GM12892 (cell line): ENCODE data around the gene TMEM131.
A peak's percentile ranks its signal among the peaks of the same experiment; 100 is the strongest.
"Not testable (repeated sequence)": the region's sequence is repeated elsewhere in the genome, so short reads cannot be mapped to it uniquely, and the experiment has no call there.

Source experiments
- DNase-seq: peaks from one replicate; pipeline ENCODE4 v3.0.0; 2011; ENCODE audit not compliant: insufficient read length
- FAIRE-seq: peaks from 2 replicates; lab custom pipeline; 2011; peaks lifted over from hg19 to GRCh38; lab: Jason Lieb, UNC
- POLR2A ChIP-seq: IDR thresholded peaks from 2 replicates; pipeline ENCODE4 v1.6.1; 2011; ENCODE audit warnings: low read depth, low read length, control low read depth
- POLR2AphosphoS5 ChIP-seq: IDR thresholded peaks from 2 replicates; pipeline ENCODE4 v1.6.1; 2011; ENCODE audit warnings: low read depth, low read length, control low read depth
- TAF1 ChIP-seq: IDR thresholded peaks from 2 replicates; pipeline ENCODE4 v1.6.1; 2011; ENCODE audit warnings: low read depth, mild to moderate bottlenecking, control low read depth, low read length, borderline replicate concordance

TMEM131 gene

DNA sequence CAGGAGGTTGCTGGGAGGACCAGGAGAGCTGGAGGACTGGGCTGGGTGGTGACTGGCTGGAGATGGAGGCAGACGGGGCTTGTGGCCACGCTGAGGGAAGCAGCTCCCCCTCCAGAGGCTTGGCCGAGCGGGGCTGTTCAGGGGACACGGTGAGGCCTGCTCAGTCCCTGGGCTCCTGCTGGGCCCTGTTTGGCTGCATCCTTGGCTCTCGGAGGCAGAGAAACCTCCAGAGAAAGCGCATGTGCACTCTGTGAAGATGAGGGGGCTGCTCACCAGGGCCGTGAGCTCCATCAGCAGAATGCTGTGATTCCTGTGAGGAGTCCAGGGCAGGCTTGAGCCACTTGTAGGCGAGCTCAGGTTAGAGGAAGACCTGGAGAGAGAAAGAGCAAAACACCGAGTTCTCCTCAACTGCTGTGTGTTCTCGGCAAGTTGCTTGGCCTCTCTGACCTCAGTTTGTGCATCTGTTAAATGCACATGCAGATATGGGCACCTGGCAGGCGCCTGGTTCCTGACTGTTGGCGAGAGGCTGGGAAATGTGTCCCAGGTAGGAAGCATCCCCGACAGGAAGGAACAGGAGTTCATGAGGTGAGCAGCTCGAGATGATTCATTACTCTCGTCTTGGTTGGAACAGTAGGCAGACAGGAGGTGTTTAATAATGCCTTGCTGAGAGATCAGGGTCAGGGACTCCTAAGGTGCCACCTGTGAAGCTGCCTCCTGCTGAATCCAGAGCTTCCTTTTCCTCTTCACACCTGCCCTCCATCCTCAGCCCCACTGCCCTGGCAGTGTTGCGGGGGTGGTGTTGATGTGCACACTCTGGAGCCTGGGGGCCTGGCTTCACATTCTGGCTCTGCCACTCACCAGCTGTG lies 281.4 kb downstream of the TMEM131 start:
- DNase-seq (no peak), FAIRE-seq (peak; percentile 9)
- no peak for TF ChIP-seq POLR2A
- no peak for TF ChIP-seq TAF1
- no peak for TF ChIP-seq POLR2AphosphoS5

DNA sequence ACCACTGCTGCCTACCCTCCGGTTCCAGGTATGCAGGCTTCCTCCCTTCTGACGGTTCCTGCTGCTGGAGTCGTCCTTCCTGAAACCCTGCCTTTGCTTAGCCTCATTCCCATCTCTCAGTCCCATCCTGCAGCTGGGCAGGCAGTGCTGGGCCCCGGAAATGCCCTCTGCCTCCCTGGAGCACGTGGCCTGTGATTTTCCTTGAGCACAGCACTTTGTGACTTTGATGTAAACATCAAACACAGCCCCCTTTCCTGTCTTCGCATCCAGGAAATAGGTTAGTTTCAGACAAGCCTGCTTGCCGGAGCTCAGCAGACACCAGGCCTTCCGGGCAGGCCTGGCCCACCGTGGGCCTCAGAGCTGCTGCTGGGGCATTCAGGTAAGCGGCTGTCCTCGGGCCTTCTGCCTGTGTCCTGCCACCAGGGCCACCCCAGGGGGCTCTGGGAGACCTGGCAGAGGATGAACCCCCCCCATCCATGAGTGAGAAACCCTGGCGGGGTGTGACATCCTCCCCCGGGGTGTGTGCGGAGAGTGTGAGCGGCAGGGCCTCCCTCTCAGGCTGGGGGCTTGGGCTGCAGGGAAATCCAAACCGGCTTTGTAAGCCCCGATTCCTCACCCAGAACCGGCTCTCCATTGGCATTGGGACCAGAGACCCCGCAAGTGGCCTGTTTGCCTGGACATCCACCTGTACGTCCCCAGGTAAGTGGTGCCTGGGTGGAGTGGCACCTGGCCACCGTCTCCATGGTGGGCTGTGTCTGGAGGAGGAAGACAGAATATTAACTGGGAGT lies 282.3 kb downstream of the TMEM131 start, which contains the start of gene ZAP70:
TSS of gene ZAP70 (plus strand) at position 281 of the 788 bp plus-strand sequence. CDS start 10,461 bp downstream, outside the sequence.
- TF ChIP-seq POLR2A = no peak
- TF ChIP-seq TAF1 = no peak
- TF ChIP-seq POLR2AphosphoS5 = no peak
- FAIRE-seq = no peak

GRCh38 chr2:97712693-97713295 lies 283.0 kb downstream of the TMEM131 start:
- TF ChIP-seq TAF1 (no peak), POLR2A (no peak), POLR2AphosphoS5 (no peak)
- FAIRE-seq (peak; percentile 30), DNase-seq (no peak)

More for the DNA sequence above, 282.3 kb downstream of the TMEM131 start, which contains the start of gene ZAP70:
- DNase-seq = no peak

GRCh38 chr2:97712175-97712574 lies 283.6 kb downstream of the TMEM131 start:
- FAIRE-seq, DNase-seq: not testable (repeated sequence)

- TF ChIP-seq POLR2AphosphoS5 (no peak), POLR2A (no peak), TAF1 (no peak)
- DNase-seq (no peak), FAIRE-seq (no peak)
These were observed 284.4 kb downstream of the TMEM131 start for GRCh38 chr2:97711394-97711711.

DNA sequence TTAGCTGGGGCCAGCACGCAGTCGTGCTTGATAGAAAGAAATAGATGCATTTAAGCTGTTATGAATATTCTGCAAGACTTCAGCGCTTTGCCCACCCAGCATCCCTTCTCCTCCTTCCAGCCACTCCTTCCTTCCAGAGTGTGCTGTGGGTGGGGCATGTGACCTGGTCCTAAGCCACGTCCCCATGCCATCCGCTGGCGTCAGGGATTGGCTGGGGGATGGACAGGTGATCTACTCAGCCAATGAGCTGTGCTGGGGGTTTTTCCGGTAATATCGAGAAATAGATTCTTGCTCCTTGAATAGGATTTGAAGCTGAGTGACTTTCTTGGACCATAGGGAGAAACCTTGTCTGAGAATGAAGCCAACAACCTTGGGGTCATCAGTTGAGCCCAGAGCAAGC lies 287.1 kb downstream of the TMEM131 start:
- no peak for DNase-seq
- no peak for FAIRE-seq
- TF ChIP-seq TAF1 (no peak), POLR2A (no peak), POLR2AphosphoS5 (no peak)

DNA sequence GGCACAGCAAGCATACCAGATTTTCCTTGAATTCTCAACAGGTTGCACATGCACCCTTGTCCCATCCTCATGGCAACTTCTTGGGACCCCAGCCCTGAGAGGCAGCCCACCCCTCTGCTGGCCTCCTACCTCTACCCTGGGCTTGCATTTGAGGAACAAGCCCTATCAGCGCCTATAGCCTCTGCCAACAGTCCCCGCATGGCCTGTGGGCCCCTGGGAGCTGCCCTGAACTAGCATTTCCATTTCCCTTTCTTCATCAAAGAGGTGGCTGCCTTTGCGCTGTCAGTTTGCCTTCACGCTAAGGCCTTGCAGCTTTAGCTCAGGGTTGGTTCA lies 287.7 kb downstream of the TMEM131 start:
- FAIRE-seq (no peak), DNase-seq (no peak)
- TF ChIP-seq TAF1 = no peak
- TF ChIP-seq POLR2AphosphoS5 = no peak
- TF ChIP-seq POLR2A = no peak

GRCh38 chr2:97707362-97708047 lies 288.2 kb downstream of the TMEM131 start:
- DNase-seq (no peak), FAIRE-seq (no peak)
- no peak for TF ChIP-seq POLR2AphosphoS5
- TF ChIP-seq TAF1 = no peak
- TF ChIP-seq POLR2A = no peak

GRCh38 chr2:97706708-97707345 lies 288.9 kb downstream of the TMEM131 start:
- DNase-seq (no peak), FAIRE-seq (no peak)
- TF ChIP-seq POLR2A (no peak), TAF1 (no peak), POLR2AphosphoS5 (no peak)
